Fibroblast of pulmonary artery (primary cell): ENCODE measurements around the gene VCL.

ENCODE experiments used
- DNase-seq: peaks from one replicate; pipeline ENCODE4 v3.0.0-alpha.2; 2010; ENCODE audit warnings: low read depth
- H3K4me3 ChIP-seq: replicated peaks from 2 replicates; pipeline ENCODE4 v1.5.1; 2011; ENCODE audit warnings: low read depth, mild to moderate bottlenecking, control low read depth, low read length, moderate library complexity
- TF ChIP-seq, protein P1 (sequence below): IDR thresholded peaks from 2 replicates; pipeline ENCODE4 v1.5.1; 2011; ENCODE audit warnings: mild to moderate bottlenecking, control low read depth, low read length, inconsistent platforms; ENCODE audit errors: missing control alignments

VCL gene

DNA sequence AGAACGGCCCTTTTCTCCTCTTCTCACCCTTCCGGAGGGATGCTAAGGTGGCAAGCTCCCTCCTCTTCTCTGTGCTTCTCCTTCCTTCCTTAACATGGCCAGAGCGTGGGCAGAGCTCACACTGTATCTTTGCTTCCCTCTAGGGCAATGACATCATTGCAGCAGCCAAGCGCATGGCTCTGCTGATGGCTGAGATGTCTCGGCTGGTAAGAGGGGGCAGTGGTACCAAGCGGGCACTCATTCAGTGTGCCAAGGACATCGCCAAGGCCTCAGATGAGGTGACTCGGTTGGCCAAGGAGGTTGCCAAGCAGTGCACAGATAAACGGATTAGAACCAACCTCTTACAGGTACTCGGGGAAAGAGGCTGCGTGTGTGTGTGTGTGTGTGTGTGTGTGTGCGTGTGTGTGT is 116.1 kb downstream of the VCL start:
- no peak overlapping the region for H3K4me3 ChIP-seq
- TF ChIP-seq, protein P1, sequence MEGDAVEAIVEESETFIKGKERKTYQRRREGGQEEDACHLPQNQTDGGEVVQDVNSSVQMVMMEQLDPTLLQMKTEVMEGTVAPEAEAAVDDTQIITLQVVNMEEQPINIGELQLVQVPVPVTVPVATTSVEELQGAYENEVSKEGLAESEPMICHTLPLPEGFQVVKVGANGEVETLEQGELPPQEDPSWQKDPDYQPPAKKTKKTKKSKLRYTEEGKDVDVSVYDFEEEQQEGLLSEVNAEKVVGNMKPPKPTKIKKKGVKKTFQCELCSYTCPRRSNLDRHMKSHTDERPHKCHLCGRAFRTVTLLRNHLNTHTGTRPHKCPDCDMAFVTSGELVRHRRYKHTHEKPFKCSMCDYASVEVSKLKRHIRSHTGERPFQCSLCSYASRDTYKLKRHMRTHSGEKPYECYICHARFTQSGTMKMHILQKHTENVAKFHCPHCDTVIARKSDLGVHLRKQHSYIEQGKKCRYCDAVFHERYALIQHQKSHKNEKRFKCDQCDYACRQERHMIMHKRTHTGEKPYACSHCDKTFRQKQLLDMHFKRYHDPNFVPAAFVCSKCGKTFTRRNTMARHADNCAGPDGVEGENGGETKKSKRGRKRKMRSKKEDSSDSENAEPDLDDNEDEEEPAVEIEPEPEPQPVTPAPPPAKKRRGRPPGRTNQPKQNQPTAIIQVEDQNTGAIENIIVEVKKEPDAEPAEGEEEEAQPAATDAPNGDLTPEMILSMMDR = no peak
- DNase-seq = no peak

DNA sequence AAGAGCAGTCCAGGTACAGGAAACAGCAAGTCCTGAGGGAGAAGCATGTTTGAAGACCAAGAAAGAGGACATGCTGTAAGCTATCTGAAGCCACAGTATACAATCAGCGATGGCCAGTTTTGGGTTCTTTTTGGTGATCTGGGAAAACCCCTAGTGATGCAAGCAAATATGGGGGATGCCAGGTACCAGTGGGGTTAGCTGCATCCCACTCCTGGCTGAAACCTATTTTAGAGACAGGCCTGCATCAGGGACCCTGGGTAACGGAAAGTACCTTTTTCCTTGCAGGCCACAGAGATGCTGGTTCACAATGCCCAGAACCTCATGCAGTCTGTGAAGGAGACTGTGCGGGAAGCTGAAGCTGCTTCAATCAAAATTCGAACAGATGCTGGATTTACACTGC is 119.8 kb downstream of the VCL start:
- TF ChIP-seq, protein P1 = no peak
- DNase-seq = no peak

DNA sequence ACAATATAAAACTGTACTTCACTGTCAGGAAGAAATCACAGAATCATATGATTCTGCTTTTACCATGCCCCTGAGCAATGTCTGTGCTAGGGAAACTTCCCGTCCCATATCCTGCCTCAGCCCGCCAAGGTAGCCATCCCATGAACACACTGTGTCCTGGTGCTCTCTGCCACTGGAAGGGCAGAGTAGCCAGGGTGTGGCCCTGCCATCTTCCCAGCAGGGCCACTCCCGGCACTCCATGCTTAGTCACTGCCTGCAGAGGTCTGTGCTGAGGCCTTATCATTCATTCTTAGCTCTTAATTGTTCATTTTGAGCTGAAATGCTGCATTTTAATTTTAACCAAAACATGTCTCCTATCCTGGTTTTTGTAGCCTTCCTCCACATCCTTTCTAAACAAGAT is 120.9 kb downstream of the VCL start:
- H3K4me3 ChIP-seq = no peak overlapping the region
- TF ChIP-seq, protein P1 = no peak
- DNase-seq = no peak

More for the DNA sequence above, 119.8 kb downstream of the VCL start:
- no peak overlapping the region for H3K4me3 ChIP-seq

DNA sequence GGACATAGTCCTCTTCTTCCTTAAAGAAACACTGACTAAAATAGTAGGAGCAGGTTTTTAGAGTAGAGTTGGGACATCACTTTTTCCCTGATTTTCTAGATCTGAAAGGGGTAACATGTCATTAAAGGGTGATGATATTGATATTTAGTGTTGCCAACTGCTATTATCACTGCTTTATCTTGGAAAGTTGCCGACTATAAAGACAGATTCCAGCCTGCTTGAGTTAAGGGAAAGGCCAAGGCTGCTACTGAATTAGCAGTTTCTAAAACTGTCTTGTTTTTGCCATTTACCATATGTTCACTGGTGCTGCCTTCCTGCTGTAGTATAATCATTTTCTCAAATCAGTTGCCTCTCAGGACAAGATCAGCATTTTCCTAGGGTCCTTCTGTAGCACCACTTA is 123.0 kb downstream of the VCL start:
- no peak overlapping the region for H3K4me3 ChIP-seq
- no peak for DNase-seq
- TF ChIP-seq, protein P1 = no peak

DNA sequence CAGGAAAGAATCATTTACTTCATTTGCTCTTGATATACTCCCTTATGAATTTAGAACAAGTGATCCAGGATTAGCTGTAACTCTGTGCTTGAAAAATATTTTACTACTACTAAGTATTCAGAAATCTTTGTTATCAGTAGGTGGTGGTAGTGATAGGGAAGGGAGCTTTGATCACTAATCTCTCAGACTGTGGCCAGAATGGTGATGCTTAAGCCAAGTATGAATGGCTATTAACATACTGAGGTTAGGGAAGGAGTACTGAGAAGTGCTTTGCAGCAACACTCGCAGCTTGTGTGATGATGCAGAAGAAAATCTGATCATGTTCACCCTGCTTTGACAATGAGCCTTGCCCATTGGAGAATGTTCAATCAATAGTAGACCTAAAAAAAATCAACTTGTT is 123.5 kb downstream of the VCL start:
- DNase-seq = no peak
- TF ChIP-seq, protein P1 = no peak
- H3K4me3 ChIP-seq = no peak overlapping the region

DNA sequence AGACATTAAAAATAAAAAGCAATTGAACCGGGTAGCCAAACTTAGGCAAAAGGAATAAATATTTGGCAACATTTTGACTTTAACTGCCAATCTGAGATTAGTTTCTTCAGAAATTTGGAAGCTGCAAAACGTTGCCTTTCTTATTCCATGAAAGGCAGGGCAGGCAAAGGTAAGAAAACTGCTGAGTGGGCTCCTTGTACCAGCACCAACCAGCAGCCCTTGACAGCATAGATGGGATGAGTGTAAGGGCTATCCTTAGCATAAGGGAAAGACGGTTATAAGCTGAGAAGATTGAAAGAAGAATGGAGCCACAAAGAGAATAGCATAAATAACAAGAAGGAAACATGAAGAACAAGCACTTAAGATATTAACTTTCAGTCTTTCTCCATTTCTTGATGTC is 124.1 kb downstream of the VCL start:
- no peak for DNase-seq
- TF ChIP-seq, protein P1 = no peak
- H3K4me3 ChIP-seq = no peak overlapping the region

DNA sequence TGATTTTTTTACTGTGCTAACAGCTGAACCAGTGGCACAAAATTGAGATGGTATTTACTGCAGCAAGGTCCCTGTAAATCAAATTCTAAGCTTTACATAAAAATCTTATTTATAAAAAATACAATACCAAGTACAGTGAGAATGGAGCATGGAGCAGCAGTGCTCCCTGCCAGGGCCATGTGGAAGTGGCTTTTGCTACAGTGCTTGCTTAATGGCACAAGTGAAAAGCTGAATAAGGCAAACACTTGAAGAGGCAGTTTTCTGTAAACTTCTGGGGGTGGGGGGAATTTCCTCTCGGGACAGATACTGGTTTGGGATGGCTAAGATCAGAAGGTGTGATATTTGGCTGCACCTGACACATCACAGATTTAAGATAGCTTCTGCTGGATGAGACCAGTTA is 125.2 kb downstream of the VCL start:
- TF ChIP-seq, protein P1 = no peak
- H3K4me3 ChIP-seq = no peak overlapping the region
- DNase-seq = no peak
